CD14-positive monocyte (primary cell): ENCODE measurements around the gene GRM4. TPM values are rescaled to one million over a fixed set of nuclear protein-coding genes. Genes with fewer than 3 reads are reported as not detected.

Experiments
- DNase-seq, 3 donors: peaks; one replicate each; pipeline ENCODE4 v3.0.0-alpha.2; 2011 to 2022
- H2AFZ ChIP-seq: 2 replicates; pipeline ENCODE4 v1.6.0; 2012; ENCODE audit warnings: mild to moderate bottlenecking, low read depth, low read length, inconsistent platforms; ENCODE audit not compliant: insufficient read depth, poor library complexity, severe bottlenecking
- H3K27ac ChIP-seq, 2 donors: 1 replicate in 1 of 2; 2 replicates in 1 of 2; pipeline ENCODE4 v1.5.1; 2012 to 2013; ENCODE audit warnings: low read length in 2 of 2, control low read depth in 1 of 2, inconsistent platforms in 1 of 2, low read depth in 1 of 2, mild to moderate bottlenecking in 1 of 2
- H3K27me3 ChIP-seq, 2 donors: one replicate each; pipeline versions ENCODE4 v1.6.0 to v1.6.1; 2011 to 2013; ENCODE audit warnings: low read length in 2 of 2; ENCODE audit not compliant: control insufficient read depth in 2 of 2, insufficient read depth in 2 of 2
- H3K36me3 ChIP-seq, 2 donors: replicated peaks in 1 of 2; 1 replicate in 1 of 2; 2 replicates in 1 of 2; pipeline versions ENCODE4 v1.5.1 to v1.6.1; 2012 to 2013; ENCODE audit warnings: low read length in 2 of 2, control low read depth in 1 of 2, inconsistent platforms in 1 of 2, mild to moderate bottlenecking in 1 of 2; ENCODE audit not compliant: insufficient read depth in 2 of 2, control insufficient read depth in 1 of 2
- H3K4me1 ChIP-seq, 2 donors: 1 replicate in 1 of 2; 2 replicates in 1 of 2; pipeline versions ENCODE4 v1.5.1 to v1.6.1; 2012 to 2013; ENCODE audit warnings: low read length in 2 of 2, control low read depth in 1 of 2, inconsistent platforms in 1 of 2, mild to moderate bottlenecking in 1 of 2, moderate library complexity in 1 of 2; ENCODE audit not compliant: insufficient read depth in 2 of 2, control insufficient read depth in 1 of 2
- H3K4me2 ChIP-seq: replicated peaks from 2 replicates; pipeline ENCODE3; 2012; ENCODE audit warnings: low read length, moderate library complexity, mild to moderate bottlenecking; ENCODE audit not compliant: poor library complexity, severe bottlenecking; ENCODE audit errors: extremely low read depth
- H3K4me3 ChIP-seq, 3 experiments: fragments of 200-600 bp in 1 of 3; sonication (generic) in 1 of 3; replicated peaks in 1 of 3; 1 replicate in 2 of 3; 2 replicates in 1 of 3; pipeline ENCODE4 v1.5.1; 2011 to 2013; ENCODE audit warnings: low read length in 3 of 3, mild to moderate bottlenecking in 3 of 3, control low read depth in 2 of 3, low read depth in 2 of 3, inconsistent platforms in 1 of 3, moderate library complexity in 1 of 3
- H3K79me2 ChIP-seq: 2 replicates; pipeline ENCODE4 v1.6.0; 2012; ENCODE audit warnings: mild to moderate bottlenecking, control low read depth, inconsistent platforms, low read length, moderate library complexity; ENCODE audit not compliant: insufficient read depth
- H3K9ac ChIP-seq: 2 replicates; pipeline ENCODE4 v1.6.0; 2017; ENCODE audit warnings: low read length, mild to moderate bottlenecking; ENCODE audit not compliant: insufficient read depth, poor library complexity, severe bottlenecking
- H3K9me3 ChIP-seq, 2 donors: replicated peaks in 1 of 2; 1 replicate in 1 of 2; 2 replicates in 1 of 2; pipeline versions ENCODE4 v1.5.1 to v1.6.1; 2012 to 2013; ENCODE audit warnings: low read length in 2 of 2, control low read depth in 1 of 2; ENCODE audit not compliant: control insufficient read depth in 1 of 2, insufficient read depth in 1 of 2
- H4K20me1 ChIP-seq: 2 replicates; pipeline ENCODE4 v1.6.0; 2012; ENCODE audit warnings: mild to moderate bottlenecking, low read length, control low read depth, moderate library complexity; ENCODE audit not compliant: insufficient read depth
- H3K27ac Mint-ChIP-seq, 7 donors: one replicate each; pipeline ENCODE4 v1.8.0; 2020; ENCODE audit warnings: mild to moderate bottlenecking in 7 of 7, mixed read lengths in 7 of 7, moderate library complexity in 6 of 7, inconsistent platforms in 2 of 7
- H3K27me3 Mint-ChIP-seq, 3 donors: one replicate each; pipeline ENCODE4 v1.8.0; 2021 to 2022; ENCODE audit warnings: low read depth in 3 of 3, mild to moderate bottlenecking in 3 of 3, mixed read lengths in 3 of 3, moderate library complexity in 3 of 3, inconsistent platforms in 1 of 3
- H3K36me3 Mint-ChIP-seq, 2 donors: one replicate each; pipeline ENCODE4 v1.8.0; 2020; ENCODE audit warnings: mixed read lengths in 2 of 2, inconsistent platforms in 1 of 2, mild to moderate bottlenecking in 1 of 2
- H3K4me1 Mint-ChIP-seq: one replicate; pipeline ENCODE4 v1.8.0; 2020; ENCODE audit warnings: mild to moderate bottlenecking, mixed read lengths
- H3K4me3 Mint-ChIP-seq, 2 donors: one replicate each; pipeline ENCODE4 v1.8.0; 2020; ENCODE audit warnings: mild to moderate bottlenecking in 2 of 2, mixed read lengths in 2 of 2, moderate library complexity in 1 of 2
- H3K9me3 Mint-ChIP-seq, 7 donors: one replicate each; pipeline ENCODE4 v1.8.0; 2020 to 2022; ENCODE audit warnings: mixed read lengths in 7 of 7, mild to moderate bottlenecking in 6 of 7, moderate library complexity in 6 of 7, inconsistent platforms in 2 of 7
- WGBS: methylation state at CpG from one replicate; pipeline ENCODE4 v1.1.5; 2013; ENCODE audit warnings: missing lambda C conversion rate; ENCODE audit not compliant: insufficient coverage; 5-methylcytosine and 5-hydroxymethylcytosine counted together
- intact Hi-C, 2 donors: fragments of 100-400 bp; cut with micrococcal nuclease; formaldehyde crosslinking; loops; one replicate each; pipeline versions ENCODE4 v1.15.0 to v1.15.1; 2023
- polyA plus RNA-seq, 3 donors: library from polyadenylated mRNA; depleted of rRNA in 1 of 3; unstranded in 2 of 3; stranded (reverse) in 1 of 3; fragments of 300-500 nt in 2 of 3; fragments of >200 nt in 1 of 3; fragmentation: Illumina TruSeq in 2 of 3; gene quantifications; 1 replicate in 2 of 3; 2 replicates in 1 of 3; pipeline ENCODE4 v1.2.3, GENCODE V29; 2012 to 2021
- TF ChIP-seq, protein P1 (sequence below): fragments of 200-600 bp; IDR thresholded peaks from one replicate; pipeline ENCODE4 v1.8.0; 2022; ENCODE audit warnings: antibody characterized with exemption, mild to moderate bottlenecking

Gene GRM4
- polyA plus RNA-seq, 3 donors, result not detected

DNA sequence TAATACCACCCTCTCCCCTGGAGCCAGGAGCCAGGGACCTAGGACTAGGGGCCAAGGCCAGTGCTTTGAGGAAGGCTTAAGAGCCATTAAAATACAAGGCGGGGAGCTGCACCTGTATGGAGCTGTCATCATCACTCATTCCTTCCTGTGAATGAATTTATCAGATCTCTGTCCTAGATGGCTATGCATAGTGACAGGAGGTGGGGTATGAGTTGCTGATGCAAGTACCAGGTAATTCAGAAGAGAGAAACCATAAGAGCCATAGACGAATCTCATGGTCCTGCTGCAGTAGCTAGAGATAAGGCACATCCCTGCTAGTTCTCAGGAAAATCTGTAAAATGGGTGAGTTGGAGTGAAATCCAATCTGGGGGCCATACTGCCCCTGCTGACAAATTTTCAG, 10.3 kb downstream of the GRM4 start:
- Histone ChIP-seq H3K79me2 (no peaks in the 10 kb centered on the region), H3K36me3 (no peaks in the 10 kb centered on the region), H4K20me1 (no peaks in the 10 kb centered on the region), H3K4me3 (no peak overlapping the region), H3K27ac (no peak overlapping the region), H3K4me2 (no peak overlapping the region), H2AFZ (no peak overlapping the region), H3K9me3 (no peaks in the 10 kb centered on the region), H3K27me3 (peaks cover 0 to 2% of the 10 kb centered on the region in 2 donors), H3K9ac (no peak overlapping the region), H3K4me1 (no peaks in the 10 kb centered on the region)
- H3K27me3 Mint-ChIP-seq, result peaks cover 30 to 59% (median 32%) of the 10 kb centered on the region in 3 donors
- TF ChIP-seq, protein P1, sequence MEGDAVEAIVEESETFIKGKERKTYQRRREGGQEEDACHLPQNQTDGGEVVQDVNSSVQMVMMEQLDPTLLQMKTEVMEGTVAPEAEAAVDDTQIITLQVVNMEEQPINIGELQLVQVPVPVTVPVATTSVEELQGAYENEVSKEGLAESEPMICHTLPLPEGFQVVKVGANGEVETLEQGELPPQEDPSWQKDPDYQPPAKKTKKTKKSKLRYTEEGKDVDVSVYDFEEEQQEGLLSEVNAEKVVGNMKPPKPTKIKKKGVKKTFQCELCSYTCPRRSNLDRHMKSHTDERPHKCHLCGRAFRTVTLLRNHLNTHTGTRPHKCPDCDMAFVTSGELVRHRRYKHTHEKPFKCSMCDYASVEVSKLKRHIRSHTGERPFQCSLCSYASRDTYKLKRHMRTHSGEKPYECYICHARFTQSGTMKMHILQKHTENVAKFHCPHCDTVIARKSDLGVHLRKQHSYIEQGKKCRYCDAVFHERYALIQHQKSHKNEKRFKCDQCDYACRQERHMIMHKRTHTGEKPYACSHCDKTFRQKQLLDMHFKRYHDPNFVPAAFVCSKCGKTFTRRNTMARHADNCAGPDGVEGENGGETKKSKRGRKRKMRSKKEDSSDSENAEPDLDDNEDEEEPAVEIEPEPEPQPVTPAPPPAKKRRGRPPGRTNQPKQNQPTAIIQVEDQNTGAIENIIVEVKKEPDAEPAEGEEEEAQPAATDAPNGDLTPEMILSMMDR, result no peak
- no peak overlapping the region for H3K27ac Mint-ChIP-seq
- no peak for DNase-seq
- intact Hi-C loops, result no loop called here
- H3K4me3 Mint-ChIP-seq, result no peak overlapping the region
- H3K4me1 Mint-ChIP-seq, result peaks cover 8% of the 10 kb centered on the region
- WGBS, result 80% methylated on average over 1 of the region's 2 CpGs
- H3K9me3 Mint-ChIP-seq, result peaks cover 0 to 4% (median 0%) of the 10 kb centered on the region in 7 donors
- no peaks in the 10 kb centered on the region for H3K36me3 Mint-ChIP-seq

DNA sequence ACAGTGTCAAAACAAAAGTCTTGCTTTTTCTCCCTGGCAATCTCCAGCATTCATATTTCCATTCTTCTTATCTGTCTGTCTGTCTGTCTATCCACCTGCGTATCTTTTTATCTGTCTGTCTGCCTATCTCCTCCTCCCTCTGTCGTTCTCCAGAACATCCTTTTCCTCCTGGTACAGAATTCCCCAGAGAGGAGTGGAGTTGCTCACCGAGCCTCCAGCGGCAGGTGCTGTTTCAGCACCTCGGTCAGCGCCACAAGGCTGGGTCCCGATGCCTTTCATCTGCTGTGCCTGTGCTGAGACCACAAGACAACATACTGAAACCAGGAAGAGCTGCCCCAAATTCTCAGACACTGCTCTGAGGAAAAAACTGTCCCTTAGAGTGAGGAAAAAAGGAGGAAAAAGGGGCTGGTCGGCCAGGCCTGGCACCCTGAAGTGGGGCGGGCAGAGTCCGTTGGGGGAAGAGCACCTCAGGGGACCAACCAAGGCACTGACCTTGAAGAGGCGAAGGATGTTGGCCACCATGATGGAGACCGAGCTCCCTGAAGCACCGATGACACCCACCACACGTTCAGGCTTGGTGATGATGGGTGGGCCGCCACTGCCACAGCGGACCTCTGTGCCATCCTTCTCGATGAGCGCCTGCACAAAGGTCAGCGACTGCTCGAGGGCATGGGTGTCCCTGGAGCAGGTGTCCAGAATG, 13.3 kb downstream of the GRM4 start:
- Histone ChIP-seq H3K4me1 (no peaks in the 10 kb centered on the region), H3K4me3 (no peak overlapping the region), H3K36me3 (no peaks in the 10 kb centered on the region), H3K27me3 (no peaks in the 10 kb centered on the region), H2AFZ (no peak overlapping the region), H3K79me2 (no peaks in the 10 kb centered on the region), H3K9ac (no peak overlapping the region), H4K20me1 (no peaks in the 10 kb centered on the region), H3K27ac (no peak overlapping the region), H3K4me2 (no peak overlapping the region), H3K9me3 (no peaks in the 10 kb centered on the region)
- Mint-ChIP-seq H3K4me1 (peaks cover 4% of the 10 kb centered on the region), H3K27me3 (peaks cover 12 to 40% (median 27%) of the 10 kb centered on the region in 3 donors), H3K27ac (no peak overlapping the region), H3K36me3 (no peaks in the 10 kb centered on the region), H3K9me3 (peaks cover 0 to 2% (median 0%) of the 10 kb centered on the region in 7 donors), H3K4me3 (no peak overlapping the region)
- DNase-seq, result no peak
- 70% methylated on average over 16 of the region's 20 CpGs for WGBS
- TF ChIP-seq, protein P1, result no peak
- intact Hi-C loops, result no loop called here
